Gastroesophageal sphincter (tissue), 3 donors: Measurements from ENCODE around the gene DLX6.

Experiments used
- EP300 ChIP-seq: sonication (generic); formaldehyde crosslinking; IDR thresholded peaks from one replicate; pipeline ENCODE4 v1.6.1; 2017; ENCODE audit warnings: antibody characterized with exemption, mild to moderate bottlenecking
- POLR2A ChIP-seq, 2 donors: fragments of 450-650 bp; IDR thresholded peaks; one replicate each; pipeline ENCODE4 v1.6.1; 2017; ENCODE audit warnings: antibody characterized with exemption in 2 of 2, mild to moderate bottlenecking in 2 of 2, moderate library complexity in 1 of 2
- POLR2AphosphoS5 ChIP-seq: sonication (generic); formaldehyde crosslinking; IDR thresholded peaks from one replicate; pipeline ENCODE4 v1.6.1; 2017; ENCODE audit warnings: antibody characterized with exemption
- TF ChIP-seq, protein P1 (sequence below), 4 experiments: fragments of 200-600 bp in 2 of 4; fragments of 450-650 bp in 2 of 4; sonication (generic) in 1 of 4; IDR thresholded peaks; one replicate each; pipeline ENCODE4 v1.5.1; 2017 to 2019; ENCODE audit warnings: antibody characterized with exemption in 4 of 4, mild to moderate bottlenecking in 2 of 4, moderate library complexity in 2 of 4

- TF ChIP-seq EP300, result no peak
- TF ChIP-seq, protein P1, sequence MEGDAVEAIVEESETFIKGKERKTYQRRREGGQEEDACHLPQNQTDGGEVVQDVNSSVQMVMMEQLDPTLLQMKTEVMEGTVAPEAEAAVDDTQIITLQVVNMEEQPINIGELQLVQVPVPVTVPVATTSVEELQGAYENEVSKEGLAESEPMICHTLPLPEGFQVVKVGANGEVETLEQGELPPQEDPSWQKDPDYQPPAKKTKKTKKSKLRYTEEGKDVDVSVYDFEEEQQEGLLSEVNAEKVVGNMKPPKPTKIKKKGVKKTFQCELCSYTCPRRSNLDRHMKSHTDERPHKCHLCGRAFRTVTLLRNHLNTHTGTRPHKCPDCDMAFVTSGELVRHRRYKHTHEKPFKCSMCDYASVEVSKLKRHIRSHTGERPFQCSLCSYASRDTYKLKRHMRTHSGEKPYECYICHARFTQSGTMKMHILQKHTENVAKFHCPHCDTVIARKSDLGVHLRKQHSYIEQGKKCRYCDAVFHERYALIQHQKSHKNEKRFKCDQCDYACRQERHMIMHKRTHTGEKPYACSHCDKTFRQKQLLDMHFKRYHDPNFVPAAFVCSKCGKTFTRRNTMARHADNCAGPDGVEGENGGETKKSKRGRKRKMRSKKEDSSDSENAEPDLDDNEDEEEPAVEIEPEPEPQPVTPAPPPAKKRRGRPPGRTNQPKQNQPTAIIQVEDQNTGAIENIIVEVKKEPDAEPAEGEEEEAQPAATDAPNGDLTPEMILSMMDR (IDR thresholded peaks at IDR 0.05), result no peak
- no peak for TF ChIP-seq POLR2A (IDR thresholded peaks at IDR 0.05)
- no peak for TF ChIP-seq POLR2AphosphoS5
These were observed 36.4 kb upstream of the DLX6 start for GRCh38 chr7:96968981-96969380.
